ENCODE results near the gene FA2H. TPM values are rescaled to one million over a fixed set of nuclear protein-coding genes. Genes with fewer than 3 reads are reported as not detected.

The FA2H gene
- total RNA-seq, 2 donors from 2014 or later = 51.0 to 75.7 TPM

DNA sequence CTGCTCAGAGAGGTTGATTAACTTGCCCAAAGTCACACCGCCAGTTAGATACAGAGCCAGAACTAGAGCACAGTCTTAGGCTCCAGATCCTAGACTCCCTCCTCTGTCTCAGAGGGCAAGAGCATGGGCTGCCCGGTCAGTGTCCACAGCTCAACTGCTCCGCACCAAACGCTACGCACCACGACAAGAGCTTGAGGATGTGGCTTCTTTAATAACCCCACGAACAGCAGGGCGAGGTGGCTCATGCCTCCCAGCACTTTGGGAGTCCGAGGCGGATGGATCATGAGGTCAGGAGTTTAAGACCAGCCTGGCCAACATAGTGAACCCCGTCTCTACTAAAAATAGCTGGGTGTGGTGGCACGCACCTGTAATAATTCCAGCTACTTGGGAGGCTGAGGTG, 21.4 kb downstream of the FA2H start:
- Histone ChIP-seq H3K9me3 (no peaks in the 10 kb centered on the region), H3K27me3 (no peaks in the 10 kb centered on the region), H3K36me3 (no peaks in the 10 kb centered on the region), H3K4me1 (no peaks in the 10 kb centered on the region), H3K27ac (no peak overlapping the region), H3K9ac (ENCODE audit: low read depth in 2 of 2, low read length in 2 of 2) (no peak overlapping the region), H3K4me3 (no peak overlapping the region)
- TF ChIP-seq, protein P1, sequence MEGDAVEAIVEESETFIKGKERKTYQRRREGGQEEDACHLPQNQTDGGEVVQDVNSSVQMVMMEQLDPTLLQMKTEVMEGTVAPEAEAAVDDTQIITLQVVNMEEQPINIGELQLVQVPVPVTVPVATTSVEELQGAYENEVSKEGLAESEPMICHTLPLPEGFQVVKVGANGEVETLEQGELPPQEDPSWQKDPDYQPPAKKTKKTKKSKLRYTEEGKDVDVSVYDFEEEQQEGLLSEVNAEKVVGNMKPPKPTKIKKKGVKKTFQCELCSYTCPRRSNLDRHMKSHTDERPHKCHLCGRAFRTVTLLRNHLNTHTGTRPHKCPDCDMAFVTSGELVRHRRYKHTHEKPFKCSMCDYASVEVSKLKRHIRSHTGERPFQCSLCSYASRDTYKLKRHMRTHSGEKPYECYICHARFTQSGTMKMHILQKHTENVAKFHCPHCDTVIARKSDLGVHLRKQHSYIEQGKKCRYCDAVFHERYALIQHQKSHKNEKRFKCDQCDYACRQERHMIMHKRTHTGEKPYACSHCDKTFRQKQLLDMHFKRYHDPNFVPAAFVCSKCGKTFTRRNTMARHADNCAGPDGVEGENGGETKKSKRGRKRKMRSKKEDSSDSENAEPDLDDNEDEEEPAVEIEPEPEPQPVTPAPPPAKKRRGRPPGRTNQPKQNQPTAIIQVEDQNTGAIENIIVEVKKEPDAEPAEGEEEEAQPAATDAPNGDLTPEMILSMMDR (IDR thresholded peaks at IDR 0.05) = no peak
- DNase-seq = no peak
- intact Hi-C loops (cut with DNase I) = no loop called here

- TF ChIP-seq, protein P1 (IDR thresholded peaks at IDR 0.05) = no peak
Measured at GRCh38 chr16:74752756-74753155, 21.9 kb downstream of the FA2H start.

DNA sequence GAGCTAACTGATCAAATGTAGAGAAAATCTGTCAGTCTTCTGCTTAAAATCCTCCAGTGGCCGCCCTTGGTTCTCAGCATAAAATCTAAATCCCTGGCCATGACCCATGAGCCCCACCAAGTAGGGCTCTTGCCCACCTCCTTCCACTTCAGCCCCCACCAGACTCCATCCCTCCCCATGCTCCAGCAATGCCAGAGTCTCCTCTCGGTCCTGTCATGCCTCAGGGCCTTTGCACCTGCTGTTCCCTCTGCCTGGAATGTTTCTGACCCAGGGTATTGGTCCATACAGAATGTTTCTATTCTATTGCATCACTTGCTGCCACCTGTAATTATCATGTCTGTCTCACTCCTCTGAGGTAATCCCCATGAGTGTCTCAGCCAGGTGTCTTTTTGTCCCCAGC, 22.4 kb downstream of the FA2H start:
- TF ChIP-seq, protein P1 (IDR thresholded peaks at IDR 0.05) = no peak
- Histone ChIP-seq H3K27ac (no peak overlapping the region), H3K4me3 (no peak overlapping the region), H3K36me3 (no peaks in the 10 kb centered on the region), H3K4me1 (no peaks in the 10 kb centered on the region), H3K27me3 (no peaks in the 10 kb centered on the region), H3K9me3 (no peaks in the 10 kb centered on the region), H3K9ac (ENCODE audit: low read depth in 2 of 2, low read length in 2 of 2) (no peak overlapping the region)
- intact Hi-C loops (cut with DNase I) = no loop called here
- no peak for DNase-seq

More at GRCh38 chr16:74752756-74753155, 21.9 kb downstream of the FA2H start:
- Histone ChIP-seq H3K4me3 (no peak overlapping the region), H3K4me1 (no peaks in the 10 kb centered on the region), H3K9me3 (no peaks in the 10 kb centered on the region), H3K27me3 (no peaks in the 10 kb centered on the region), H3K9ac (ENCODE audit: low read depth in 2 of 2, low read length in 2 of 2) (no peak overlapping the region), H3K36me3 (no peaks in the 10 kb centered on the region), H3K27ac (no peak overlapping the region)
- DNase-seq = no peak
- intact Hi-C loops (cut with DNase I) = no loop called here

GRCh38 chr16:74751658-74752057, 23.0 kb downstream of the FA2H start:
- intact Hi-C loops (cut with DNase I) = no loop called here
- Histone ChIP-seq H3K9me3 (no peaks in the 10 kb centered on the region), H3K4me1 (no peaks in the 10 kb centered on the region), H3K4me3 (no peak overlapping the region), H3K27me3 (no peaks in the 10 kb centered on the region), H3K27ac (no peak overlapping the region), H3K9ac (ENCODE audit: low read depth in 2 of 2, low read length in 2 of 2) (no peak overlapping the region), H3K36me3 (no peaks in the 10 kb centered on the region)
- TF ChIP-seq, protein P1 (IDR thresholded peaks at IDR 0.05) = no peak
- no peak for DNase-seq

GRCh38 chr16:74749291-74750055, 25.1 kb downstream of the FA2H start:
- Histone ChIP-seq H3K4me3 (no peak overlapping the region), H3K4me1 (no peaks in the 10 kb centered on the region), H3K9ac (ENCODE audit: low read depth in 2 of 2, low read length in 2 of 2) (no peak overlapping the region), H3K27ac (no peak overlapping the region), H3K9me3 (no peaks in the 10 kb centered on the region), H3K36me3 (no peaks in the 10 kb centered on the region), H3K27me3 (no peaks in the 10 kb centered on the region)
- TF ChIP-seq, protein P1 (IDR thresholded peaks at IDR 0.05) = no peak
- intact Hi-C loops (cut with DNase I) = no loop called here
- DNase-seq = no peak
